Testis (tissue), 2 donors: ENCODE results near the gene CRABP2.

Experiments
- POLR2A ChIP-seq: fragments of 450-650 bp; IDR thresholded peaks from one replicate; pipeline ENCODE4 v1.6.1; 2017; ENCODE audit warnings: antibody characterized with exemption, mild to moderate bottlenecking, moderate library complexity
- TF ChIP-seq, protein P1 (sequence below), 3 experiments: fragments of 450-650 bp in 2 of 3; fragments of 200-600 bp in 1 of 3; sonication (generic) in 1 of 3; IDR thresholded peaks; one replicate each; pipeline ENCODE4 v1.5.1; 2016 to 2019; ENCODE audit warnings: antibody characterized with exemption in 3 of 3, mild to moderate bottlenecking in 2 of 3, moderate library complexity in 1 of 3

DNA sequence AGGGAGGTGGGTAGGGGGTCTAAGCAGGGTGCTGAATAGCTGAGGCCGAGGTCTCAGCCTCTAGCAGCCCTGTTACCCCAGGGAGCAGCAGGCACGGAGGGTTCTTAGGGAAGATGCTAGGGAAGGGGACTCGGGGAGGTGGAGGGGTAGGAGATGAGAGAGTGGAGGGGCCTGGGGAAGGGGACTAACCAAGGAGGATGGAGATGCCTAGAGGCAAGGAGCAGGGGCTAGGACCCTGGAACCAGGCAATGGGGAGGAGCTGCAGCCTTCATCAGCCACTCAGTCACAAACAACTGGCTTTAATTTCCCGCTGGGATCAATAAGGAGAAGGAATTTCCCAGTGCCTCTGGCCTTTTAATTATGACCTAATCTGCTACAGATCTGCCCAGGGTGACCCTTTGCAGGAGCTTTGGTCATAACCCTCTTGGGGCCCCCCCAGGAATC lies 2.9 kb upstream of the CRABP2 start:
- TF ChIP-seq, protein P1, sequence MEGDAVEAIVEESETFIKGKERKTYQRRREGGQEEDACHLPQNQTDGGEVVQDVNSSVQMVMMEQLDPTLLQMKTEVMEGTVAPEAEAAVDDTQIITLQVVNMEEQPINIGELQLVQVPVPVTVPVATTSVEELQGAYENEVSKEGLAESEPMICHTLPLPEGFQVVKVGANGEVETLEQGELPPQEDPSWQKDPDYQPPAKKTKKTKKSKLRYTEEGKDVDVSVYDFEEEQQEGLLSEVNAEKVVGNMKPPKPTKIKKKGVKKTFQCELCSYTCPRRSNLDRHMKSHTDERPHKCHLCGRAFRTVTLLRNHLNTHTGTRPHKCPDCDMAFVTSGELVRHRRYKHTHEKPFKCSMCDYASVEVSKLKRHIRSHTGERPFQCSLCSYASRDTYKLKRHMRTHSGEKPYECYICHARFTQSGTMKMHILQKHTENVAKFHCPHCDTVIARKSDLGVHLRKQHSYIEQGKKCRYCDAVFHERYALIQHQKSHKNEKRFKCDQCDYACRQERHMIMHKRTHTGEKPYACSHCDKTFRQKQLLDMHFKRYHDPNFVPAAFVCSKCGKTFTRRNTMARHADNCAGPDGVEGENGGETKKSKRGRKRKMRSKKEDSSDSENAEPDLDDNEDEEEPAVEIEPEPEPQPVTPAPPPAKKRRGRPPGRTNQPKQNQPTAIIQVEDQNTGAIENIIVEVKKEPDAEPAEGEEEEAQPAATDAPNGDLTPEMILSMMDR (IDR thresholded peaks at IDR 0.05) = no peak
- TF ChIP-seq POLR2A = no peak
